Germinal center (tissue), 1 donor: ENCODE results near the gene RIMKLB.
"Not testable (repeated sequence)": the region's sequence is repeated elsewhere in the genome, so short reads cannot be mapped to it uniquely, and the experiment has no call there.

Experiments
- DNase-seq: peaks from one replicate; pipeline ENCODE4 v3.0.0; 2012; ENCODE audit warnings: mixed read lengths, low spot score

RIMKLB gene

GRCh38 chr12:8773461-8773860 lies 75.7 kb downstream of the RIMKLB start:
- no peak for DNase-seq

- DNase-seq: no peak
Measured at GRCh38 chr12:8779281-8779680, 81.5 kb downstream of the RIMKLB start.

- DNase-seq: no peak
Measured at GRCh38 chr12:8779862-8780261, 82.1 kb downstream of the RIMKLB start.

- DNase-seq: no peak
Measured at GRCh38 chr12:8780389-8780788, 82.6 kb downstream of the RIMKLB start.

- DNase-seq: no peak
Measured at GRCh38 chr12:8781381-8782127, 83.8 kb downstream of the RIMKLB start.

GRCh38 chr12:8784290-8784888 lies 86.6 kb downstream of the RIMKLB start:
- DNase-seq: no peak

GRCh38 chr12:8785499-8785898 lies 87.7 kb downstream of the RIMKLB start:
- DNase-seq: no peak

- DNase-seq: not testable (repeated sequence)
Measured at GRCh38 chr12:8787206-8787605, 89.4 kb downstream of the RIMKLB start.

- not testable (repeated sequence) for DNase-seq
Measured at GRCh38 chr12:8788706-8789105, 90.9 kb downstream of the RIMKLB start.

GRCh38 chr12:8789341-8790013 lies 91.7 kb downstream of the RIMKLB start:
- DNase-seq: not testable (repeated sequence)

- DNase-seq: not testable (repeated sequence)
Measured at GRCh38 chr12:8793226-8793625, 95.4 kb downstream of the RIMKLB start.

GRCh38 chr12:8794611-8795010 lies 96.8 kb downstream of the RIMKLB start:
- not testable (repeated sequence) for DNase-seq

GRCh38 chr12:8796831-8797626 lies 99.2 kb downstream of the RIMKLB start:
- DNase-seq: no peak

GRCh38 chr12:8801213-8801612 lies 103.4 kb downstream of the RIMKLB start:
- not testable (repeated sequence) for DNase-seq

GRCh38 chr12:8804833-8805232 lies 107.0 kb downstream of the RIMKLB start:
- DNase-seq: not testable (repeated sequence)

- not testable (repeated sequence) for DNase-seq
Measured at GRCh38 chr12:8805487-8805886, 107.7 kb downstream of the RIMKLB start.

- DNase-seq: not testable (repeated sequence)
Measured at GRCh38 chr12:8807084-8807483, 109.3 kb downstream of the RIMKLB start.

GRCh38 chr12:8810112-8810511 lies 112.3 kb downstream of the RIMKLB start:
- DNase-seq: not testable (repeated sequence)

GRCh38 chr12:8813572-8814357 lies 116.0 kb downstream of the RIMKLB start:
- no peak for DNase-seq

GRCh38 chr12:8816448-8817050 lies 118.8 kb downstream of the RIMKLB start:
- no peak for DNase-seq

GRCh38 chr12:8817856-8818255 lies 120.1 kb downstream of the RIMKLB start:
- no peak for DNase-seq
